GM19463 (cell line): ENCODE results near the gene PIK3R5.

ENCODE experiments used
- ATAC-seq: cut with Tn5 transposase; IDR thresholded peaks from one replicate; pipeline ENCODE4 v1.9.1; 2021; ENCODE audit warnings: mild to moderate bottlenecking, moderate library complexity; ENCODE audit not compliant: unreplicated experiment

The PIK3R5 gene

GRCh38 chr17:8839410-8839935 lies 126.0 kb downstream of the PIK3R5 start:
- ATAC-seq, result no peak

- no peak for ATAC-seq
Observed at GRCh38 chr17:8838551-8839095, 126.9 kb downstream of the PIK3R5 start.

- ATAC-seq, result no peak
Observed at GRCh38 chr17:8837563-8838075, 127.9 kb downstream of the PIK3R5 start.

GRCh38 chr17:8836821-8837562 lies 128.5 kb downstream of the PIK3R5 start:
- ATAC-seq, result no peak

GRCh38 chr17:8835631-8836364 lies 129.7 kb downstream of the PIK3R5 start:
- ATAC-seq, result no peak

- ATAC-seq, result no peak
Observed at GRCh38 chr17:8835106-8835505, 130.4 kb downstream of the PIK3R5 start.

GRCh38 chr17:8832711-8833352 lies 132.7 kb downstream of the PIK3R5 start:
- no peak for ATAC-seq

- no peak for ATAC-seq
Observed at GRCh38 chr17:8831234-8831849, 134.2 kb downstream of the PIK3R5 start.

- no peak for ATAC-seq
Observed at GRCh38 chr17:8830141-8830540, 135.4 kb downstream of the PIK3R5 start.

- ATAC-seq, result no peak
Observed at GRCh38 chr17:8829036-8829941, 136.2 kb downstream of the PIK3R5 start.
